ENCODE data around the gene SMURF2.

Gene SMURF2

GRCh38 chr17:64500487-64500859 is 161.6 kb downstream of the SMURF2 start:
- H3K4me3 ChIP-seq (ENCODE audit: low read length), result peak overlapping the region; percentile 7
- peaks cover 71% of the 10 kb centered on the region for H3K4me1 ChIP-seq (ENCODE audit: control insufficient read depth, insufficient read depth, low read length)
- DNase-seq (ENCODE audit: low read depth), result no peak
- H3K9me3 ChIP-seq (ENCODE audit: control insufficient read depth, low read length), result no peaks in the 10 kb centered on the region
- H3K9ac ChIP-seq (ENCODE audit: low read length), result peak overlapping the region; percentile 100
- H3K27me3 ChIP-seq (replicated peaks; ENCODE audit: control insufficient read depth, insufficient read depth, low read length), result no peaks in the 10 kb centered on the region
- peaks cover 75% of the 10 kb centered on the region for H3K36me3 ChIP-seq (ENCODE audit: control insufficient read depth, insufficient read depth, low read length, severe bottlenecking)

DNA sequence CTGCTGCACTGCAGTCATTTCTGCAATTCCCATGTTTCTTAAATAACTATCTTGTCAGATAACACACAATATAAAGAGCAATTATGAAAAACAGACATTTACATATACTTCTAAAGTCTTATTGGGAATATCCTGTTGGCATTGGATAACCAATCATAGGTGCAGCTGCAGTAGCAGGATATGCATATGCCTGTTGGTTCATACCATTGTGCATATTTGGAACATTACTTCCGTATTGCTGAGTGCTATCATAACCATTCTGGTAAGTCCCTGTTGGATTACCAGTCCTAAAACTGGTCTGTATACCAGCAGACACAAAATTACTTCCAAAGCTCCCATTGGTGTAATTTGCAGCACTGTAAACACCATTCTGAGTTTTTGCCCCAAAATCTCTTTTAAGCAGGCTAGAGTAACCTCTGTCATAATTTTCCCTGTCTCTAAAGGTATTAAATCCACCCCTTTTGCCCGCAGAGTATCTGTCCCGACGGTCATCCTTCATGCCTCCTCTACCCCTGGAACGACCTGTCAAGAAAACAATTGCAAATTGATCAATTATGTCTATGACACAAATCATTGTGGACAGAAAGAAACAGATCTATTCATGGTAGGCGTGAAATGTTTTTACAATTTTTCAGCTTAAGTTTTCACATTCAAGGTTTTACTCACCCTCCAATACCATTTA is 162.2 kb downstream of the SMURF2 start:
- peak overlapping the region; percentile 100 for H3K9ac ChIP-seq (ENCODE audit: low read length)
- peaks cover 75% of the 10 kb centered on the region for H3K36me3 ChIP-seq (ENCODE audit: control insufficient read depth, insufficient read depth, low read length, severe bottlenecking)
- no peaks in the 10 kb centered on the region for H3K9me3 ChIP-seq (ENCODE audit: control insufficient read depth, low read length)
- peak; percentile 28 for DNase-seq (ENCODE audit: low read depth)
- H3K27me3 ChIP-seq (replicated peaks; ENCODE audit: control insufficient read depth, insufficient read depth, low read length), result no peaks in the 10 kb centered on the region
- H3K4me1 ChIP-seq (ENCODE audit: control insufficient read depth, insufficient read depth, low read length), result peaks cover 75% of the 10 kb centered on the region
- H3K4me3 ChIP-seq (ENCODE audit: low read length), result peak overlapping the region; percentile 7

DNA sequence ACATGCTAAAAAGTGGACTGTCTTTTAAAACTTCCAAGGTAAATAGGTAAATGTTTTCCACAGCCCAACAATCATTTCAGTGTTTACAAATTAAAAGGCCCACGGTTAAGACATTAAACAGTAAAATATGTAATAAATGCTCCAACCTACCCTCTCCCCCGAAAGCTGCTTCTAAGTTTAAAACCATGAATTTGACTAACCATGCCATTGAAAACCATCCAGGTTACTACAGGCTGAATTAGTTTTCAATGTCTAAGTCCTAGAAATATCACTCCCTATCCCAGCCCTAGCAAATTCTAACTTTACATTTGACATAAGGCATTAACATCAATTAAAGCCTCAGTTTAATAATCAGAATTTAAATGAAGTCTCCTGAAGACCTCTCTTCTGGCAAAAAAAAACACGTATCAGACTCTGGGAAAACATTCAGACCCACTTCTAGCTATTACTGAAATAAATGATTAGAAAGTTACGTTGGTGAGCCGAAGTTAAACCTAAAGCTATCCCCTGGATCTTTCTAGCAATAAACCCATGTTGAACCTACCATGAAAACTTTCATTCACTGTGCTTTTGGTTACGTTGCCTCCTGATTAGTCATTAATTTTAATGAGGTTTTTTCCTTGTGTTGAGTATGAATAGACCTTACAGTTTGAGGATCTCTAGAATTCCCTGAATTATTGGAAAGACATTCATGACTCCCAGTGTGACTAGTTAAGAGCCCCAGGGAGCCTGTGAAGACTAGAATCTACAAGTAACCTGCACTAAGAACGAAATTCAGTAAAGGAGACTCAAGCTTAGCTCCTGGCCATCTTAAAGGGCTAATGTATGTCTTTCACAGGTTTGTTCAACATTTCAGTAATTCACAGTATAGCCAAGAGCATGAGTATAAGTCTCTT is 163.6 kb downstream of the SMURF2 start:
- Histone ChIP-seq H3K27me3 (replicated peaks; ENCODE audit: control insufficient read depth, insufficient read depth, low read length) (no peaks in the 10 kb centered on the region), H3K36me3 (ENCODE audit: control insufficient read depth, insufficient read depth, low read length, severe bottlenecking) (peaks cover 62% of the 10 kb centered on the region), H3K4me1 (ENCODE audit: control insufficient read depth, insufficient read depth, low read length) (peaks cover 80% of the 10 kb centered on the region), H3K9ac (ENCODE audit: low read length) (peak overlapping the region; percentile 93), H3K9me3 (ENCODE audit: control insufficient read depth, low read length) (no peaks in the 10 kb centered on the region), H3K4me3 (ENCODE audit: low read length) (peak overlapping the region; percentile 30)
- DNase-seq (ENCODE audit: low read depth), result peak; percentile 24

DNA sequence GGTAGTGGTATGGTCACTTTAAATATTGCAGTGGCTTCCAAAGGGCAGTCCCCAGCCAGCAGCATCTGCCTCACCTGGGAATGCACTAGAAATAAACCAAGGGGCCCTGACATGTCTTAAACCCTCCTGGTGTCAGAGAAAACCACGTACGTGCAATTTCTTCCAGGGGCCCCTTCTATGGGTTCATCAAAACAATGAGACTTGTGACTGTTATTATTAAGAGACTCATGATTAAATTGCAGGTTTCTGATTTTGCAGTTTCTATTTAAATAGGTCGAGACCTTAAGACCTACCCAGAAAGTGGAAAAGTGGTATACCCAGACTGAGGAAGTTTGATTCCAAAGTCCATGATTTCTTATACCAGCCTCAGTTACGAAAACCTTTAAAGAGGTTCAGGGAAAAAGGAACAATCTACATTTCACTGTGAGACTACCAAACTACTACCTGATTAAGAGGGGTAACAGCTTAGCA is 164.5 kb downstream of the SMURF2 start:
- Histone ChIP-seq H3K4me1 (ENCODE audit: control insufficient read depth, insufficient read depth, low read length) (peaks cover 70% of the 10 kb centered on the region), H3K36me3 (ENCODE audit: control insufficient read depth, insufficient read depth, low read length, severe bottlenecking) (peaks cover 58% of the 10 kb centered on the region)

GRCh38 chr17:64496786-64497564 is 165.1 kb downstream of the SMURF2 start, which contains the start of gene POLG2:
TSS of gene POLG2 (minus strand) at chr17:64497054. CDS start at chr17:64496968, 86 bp downstream.
- H3K9ac ChIP-seq (ENCODE audit: low read length), result peak within 1 kb of the TSS; percentile 93
- H3K36me3 ChIP-seq (ENCODE audit: control insufficient read depth, insufficient read depth, low read length, severe bottlenecking), result peaks cover 51% of the 10 kb centered on the region
- peak; percentile 97 for DNase-seq (ENCODE audit: low read depth)
- peaks cover 64% of the 10 kb centered on the region for H3K4me1 ChIP-seq (ENCODE audit: control insufficient read depth, insufficient read depth, low read length)
- H3K27me3 ChIP-seq (replicated peaks; ENCODE audit: control insufficient read depth, insufficient read depth, low read length), result no peaks in the 10 kb centered on the region
- H3K9me3 ChIP-seq (ENCODE audit: control insufficient read depth, low read length), result no peaks in the 10 kb centered on the region
- H3K4me3 ChIP-seq (ENCODE audit: low read length), result peak within 1 kb of the TSS; percentile 93

More for the DNA sequence above, 164.5 kb downstream of the SMURF2 start:
- H3K27me3 ChIP-seq (replicated peaks; ENCODE audit: control insufficient read depth, insufficient read depth, low read length), result no peaks in the 10 kb centered on the region
- H3K4me3 ChIP-seq (ENCODE audit: low read length), result peak overlapping the region; percentile 93
- no peaks in the 10 kb centered on the region for H3K9me3 ChIP-seq (ENCODE audit: control insufficient read depth, low read length)
- peak overlapping the region; percentile 93 for H3K9ac ChIP-seq (ENCODE audit: low read length)
- DNase-seq (ENCODE audit: low read depth), result no peak

GRCh38 chr17:64496348-64496785 is 165.7 kb downstream of the SMURF2 start:
- Histone ChIP-seq H3K27me3 (replicated peaks; ENCODE audit: control insufficient read depth, insufficient read depth, low read length) (no peaks in the 10 kb centered on the region), H3K4me3 (ENCODE audit: low read length) (peak overlapping the region; percentile 93), H3K4me1 (ENCODE audit: control insufficient read depth, insufficient read depth, low read length) (peaks cover 58% of the 10 kb centered on the region), H3K9ac (ENCODE audit: low read length) (peak overlapping the region; percentile 93), H3K9me3 (ENCODE audit: control insufficient read depth, low read length) (no peaks in the 10 kb centered on the region), H3K36me3 (ENCODE audit: control insufficient read depth, insufficient read depth, low read length, severe bottlenecking) (peaks cover 45% of the 10 kb centered on the region)
- peak; percentile 48 for DNase-seq (ENCODE audit: low read depth)
